CD4-positive, alpha-beta T cell treated with Interleukin-6 for 4 hours (primary cell): Measurements from ENCODE around the gene MS4A14.
"Not testable (repeated sequence)": the region's sequence is repeated elsewhere in the genome, so short reads cannot be mapped to it uniquely, and the experiment has no call there.

Source experiments
- DNase-seq: peaks from one replicate; pipeline ENCODE4 v3.0.0-alpha.2; 2020; ENCODE audit warnings: mixed read lengths

Gene MS4A14

GRCh38 chr11:60396382-60396781 lies at the start of gene MS4A14:
Gene MS4A14, plus strand, starts transcription at chr11:60396459. Its CDS starts 120 bp downstream, at chr11:60396579.
- DNase-seq = no peak

GRCh38 chr11:60347084-60347797 lies 49.0 kb upstream of the MS4A14 start:
- DNase-seq = no peak

- DNase-seq = no peak
Measured at GRCh38 chr11:60348116-60348515, 48.1 kb upstream of the MS4A14 start.

- DNase-seq = no peak
Measured at GRCh38 chr11:60349990-60350389, 46.3 kb upstream of the MS4A14 start.

GRCh38 chr11:60357771-60358170 lies 38.5 kb upstream of the MS4A14 start:
- no peak for DNase-seq

- no peak for DNase-seq
Measured at GRCh38 chr11:60360621-60361020, 35.6 kb upstream of the MS4A14 start.

GRCh38 chr11:60362241-60362640 lies 34.0 kb upstream of the MS4A14 start:
- no peak for DNase-seq

GRCh38 chr11:60363542-60364470 lies 32.5 kb upstream of the MS4A14 start:
- DNase-seq = peak; percentile 48

- DNase-seq = not testable (repeated sequence)
Measured at GRCh38 chr11:60366262-60366904, 29.9 kb upstream of the MS4A14 start.

- no peak for DNase-seq
Measured at GRCh38 chr11:60367009-60367408, 29.2 kb upstream of the MS4A14 start.

- no peak for DNase-seq
Measured at GRCh38 chr11:60367896-60368295, 28.4 kb upstream of the MS4A14 start.

GRCh38 chr11:60370252-60370810 lies 25.9 kb upstream of the MS4A14 start:
- DNase-seq = no peak

- DNase-seq = no peak
Measured at GRCh38 chr11:60370811-60371298, 25.4 kb upstream of the MS4A14 start.

- no peak for DNase-seq
Measured at GRCh38 chr11:60371386-60371785, 24.9 kb upstream of the MS4A14 start.

GRCh38 chr11:60371854-60372253 lies 24.4 kb upstream of the MS4A14 start:
- no peak for DNase-seq

- DNase-seq = no peak
Measured at GRCh38 chr11:60372767-60373166, 23.5 kb upstream of the MS4A14 start.

GRCh38 chr11:60375316-60375715 lies 20.9 kb upstream of the MS4A14 start:
- no peak for DNase-seq

GRCh38 chr11:60376601-60377000 lies 19.7 kb upstream of the MS4A14 start:
- no peak for DNase-seq

- no peak for DNase-seq
Measured at GRCh38 chr11:60377401-60378136, 18.7 kb upstream of the MS4A14 start.

- no peak for DNase-seq
Measured at GRCh38 chr11:60378354-60378753, 17.9 kb upstream of the MS4A14 start, which contains the start of gene MS4A7. Gene MS4A7, plus strand, starts transcription at chr11:60378532. Its CDS starts 4,610 bp downstream, at chr11:60383142.

- no peak for DNase-seq
Measured at GRCh38 chr11:60389279-60389910, 6.9 kb upstream of the MS4A14 start.

GRCh38 chr11:60390419-60390818 lies 5.8 kb upstream of the MS4A14 start:
- DNase-seq = no peak
